D341Med (cell line): Measurements from ENCODE around the gene REL.
"Not testable (repeated sequence)": the region's sequence is repeated elsewhere in the genome, so short reads cannot be mapped to it uniquely, and the experiment has no call there.

Experiments
- DNase-seq: peaks from one replicate; pipeline ENCODE4 v3.0.0; 2012; ENCODE audit warnings: low spot score

REL gene

GRCh38 chr2:60925994-60926740, 44.8 kb downstream of the REL start:
- no peak for DNase-seq

DNA sequence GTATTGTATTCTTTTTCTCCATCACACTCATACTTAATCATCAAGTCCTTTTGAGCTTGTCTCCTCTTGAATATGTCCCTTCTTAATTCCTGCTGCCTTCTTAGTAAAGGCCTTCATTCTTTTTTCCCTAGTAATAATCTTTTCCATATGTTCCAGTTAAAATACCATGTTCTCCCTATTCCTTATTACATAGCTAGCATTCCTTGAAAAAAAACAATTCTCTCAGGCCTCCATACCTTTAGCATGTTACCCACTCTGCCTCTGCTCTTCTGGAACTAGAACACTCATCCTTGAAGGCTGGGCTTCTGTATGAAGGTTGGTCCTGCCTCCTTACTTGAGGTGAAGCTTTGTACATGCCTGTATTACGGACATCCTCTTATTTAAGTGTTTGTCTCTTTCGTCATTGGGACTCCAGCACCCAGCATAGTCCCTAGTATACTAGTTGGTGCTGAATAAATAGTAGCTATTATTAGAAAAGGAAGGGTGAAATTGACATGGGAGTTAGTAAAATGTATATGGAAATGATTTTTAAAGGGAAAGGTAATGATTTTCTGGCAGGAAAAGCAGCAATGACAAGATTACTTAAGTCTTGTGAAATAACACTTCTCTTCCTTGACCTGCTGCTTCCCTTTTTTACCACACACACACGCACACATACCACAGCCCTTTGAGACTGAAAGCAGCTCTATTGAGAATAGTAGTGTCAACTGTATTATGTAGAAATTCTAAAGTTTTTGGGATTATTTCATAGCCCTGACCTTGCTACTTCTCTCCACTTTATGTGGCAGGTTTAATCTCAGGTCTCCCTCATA, 45.6 kb downstream of the REL start:
- no peak for DNase-seq

- not testable (repeated sequence) for DNase-seq
Observed at GRCh38 chr2:60932061-60932460, 50.7 kb downstream of the REL start.

GRCh38 chr2:60932954-60933353, 51.6 kb downstream of the REL start:
- no peak for DNase-seq

GRCh38 chr2:60934165-60934722, 52.9 kb downstream of the REL start:
- no peak for DNase-seq

- no peak for DNase-seq
Observed at GRCh38 chr2:60936757-60937156, 55.4 kb downstream of the REL start.

DNA sequence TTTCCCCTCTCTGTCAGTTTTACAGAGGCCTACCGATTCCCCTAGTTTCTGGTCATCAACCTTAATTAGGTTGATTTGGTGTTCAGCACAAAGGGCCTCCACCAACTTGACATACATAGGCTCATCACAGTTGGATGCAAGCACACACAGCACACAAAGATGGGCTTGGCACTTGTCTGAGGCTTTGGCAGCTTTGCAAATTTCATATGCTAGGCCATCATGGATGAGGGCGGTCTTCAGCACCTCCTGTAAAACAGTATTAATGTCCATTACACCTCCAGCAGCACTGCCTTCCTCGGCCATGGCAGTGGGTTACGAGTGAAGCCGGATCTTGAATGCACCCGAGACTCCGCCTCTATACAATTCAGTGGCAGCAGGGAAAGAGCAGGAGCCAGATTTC, 56.9 kb downstream of the REL start:
- no peak for DNase-seq

DNA sequence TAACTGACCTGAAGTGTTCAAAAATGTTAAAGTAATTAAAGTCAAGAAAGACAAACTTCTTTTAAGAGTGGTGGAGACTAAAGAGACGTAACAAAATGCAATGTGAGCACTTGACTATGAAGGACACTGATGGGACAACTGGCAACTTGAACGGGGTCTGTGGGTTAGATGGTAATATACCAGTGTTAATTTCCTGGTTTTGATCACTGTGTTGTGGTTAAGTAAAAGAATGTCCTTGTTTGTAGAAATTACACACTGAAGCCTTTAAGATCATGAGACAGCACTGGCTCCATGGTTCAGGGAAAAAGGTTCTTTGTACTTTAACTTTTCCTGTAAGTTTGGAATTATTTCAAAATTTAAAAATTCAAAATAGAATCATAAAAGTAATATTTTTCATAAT, 58.2 kb downstream of the REL start:
- DNase-seq = no peak

GRCh38 chr2:60945341-60945740, 64.0 kb downstream of the REL start:
- no peak for DNase-seq

DNA sequence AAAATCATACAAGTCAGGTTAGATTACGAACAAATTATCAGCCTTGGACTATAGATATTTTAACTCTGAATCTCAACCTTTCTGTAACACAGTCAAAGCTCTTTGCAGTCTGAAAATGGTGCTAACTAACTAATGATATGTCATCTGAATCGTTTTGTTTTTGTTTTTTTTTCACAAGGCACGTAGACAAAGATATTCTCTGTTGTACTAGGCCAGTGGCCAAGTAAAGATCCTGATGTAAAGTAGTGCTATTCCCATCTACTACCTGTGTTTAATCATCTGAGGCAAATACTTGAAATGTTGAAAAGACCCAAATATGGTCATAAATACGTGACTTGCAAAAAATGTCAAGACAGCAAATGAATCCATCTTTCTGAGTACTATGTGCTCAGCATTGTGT, 65.7 kb downstream of the REL start:
- no peak for DNase-seq

- no peak for DNase-seq
Observed at GRCh38 chr2:60948161-60948560, 66.8 kb downstream of the REL start.

GRCh38 chr2:60948926-60949579, 67.7 kb downstream of the REL start:
- no peak for DNase-seq

DNA sequence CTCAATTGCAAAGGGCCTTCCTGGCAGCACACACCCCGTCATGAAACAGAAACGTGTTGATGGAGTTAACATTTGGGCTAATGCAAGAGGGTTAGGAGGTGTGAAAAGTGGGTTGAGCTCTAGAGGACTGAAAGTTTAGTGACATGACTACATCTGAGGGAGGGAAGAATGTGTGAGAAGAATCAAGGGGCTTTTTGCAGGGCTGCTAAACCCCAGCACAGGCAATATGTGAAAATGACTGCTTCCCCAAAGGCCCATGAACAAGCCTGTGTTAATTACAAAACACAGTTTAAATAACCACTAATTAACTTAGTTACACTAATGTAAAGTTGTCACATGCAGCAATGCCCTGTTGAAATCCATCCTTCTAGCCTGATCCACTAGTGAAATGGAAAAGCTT, 72.8 kb downstream of the REL start:
- no peak for DNase-seq

DNA sequence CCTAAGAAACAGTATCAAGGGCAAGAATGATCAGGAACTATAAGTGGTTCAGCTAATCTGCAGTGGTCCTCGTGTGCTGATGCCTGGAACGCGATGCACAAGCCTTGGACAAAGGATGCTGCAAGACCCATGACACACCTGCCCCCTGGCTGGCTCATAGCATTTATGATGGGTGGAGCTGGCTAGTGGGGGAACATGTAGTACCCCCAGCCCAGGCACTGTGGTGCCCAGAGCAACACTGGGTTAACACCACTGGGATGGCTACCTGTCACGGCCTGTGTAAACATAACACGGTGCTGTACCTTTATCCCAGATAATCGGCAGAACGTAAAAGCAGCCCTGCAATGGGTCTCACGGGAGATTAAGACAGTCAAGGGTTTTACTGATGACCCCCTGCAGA, 75.8 kb downstream of the REL start:
- no peak for DNase-seq

GRCh38 chr2:60957643-60958042, 76.3 kb downstream of the REL start:
- no peak for DNase-seq

- no peak for DNase-seq
Observed at GRCh38 chr2:60958361-60958760, 77.0 kb downstream of the REL start.

DNA sequence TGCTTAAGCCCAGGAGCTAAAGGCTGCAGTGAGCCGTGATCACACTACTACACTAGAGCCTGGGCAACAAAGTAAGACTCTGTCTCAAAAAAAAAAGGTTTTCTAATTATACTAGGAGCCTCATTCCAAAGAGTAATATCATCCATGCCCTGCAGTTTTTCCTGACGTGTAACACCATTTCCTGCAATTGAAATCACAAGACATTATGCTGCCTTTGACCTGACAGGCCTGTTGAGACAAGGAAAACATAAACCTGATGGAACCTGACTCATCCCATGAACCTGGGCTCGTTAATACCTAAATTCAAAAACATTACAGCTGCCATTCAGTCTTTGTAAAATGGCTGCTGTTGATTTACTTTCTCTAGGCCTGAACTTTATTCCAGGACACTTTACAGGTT, 77.4 kb downstream of the REL start:
- no peak for DNase-seq

- DNase-seq = no peak
Observed at GRCh38 chr2:60959501-60959900, 78.1 kb downstream of the REL start.

DNA sequence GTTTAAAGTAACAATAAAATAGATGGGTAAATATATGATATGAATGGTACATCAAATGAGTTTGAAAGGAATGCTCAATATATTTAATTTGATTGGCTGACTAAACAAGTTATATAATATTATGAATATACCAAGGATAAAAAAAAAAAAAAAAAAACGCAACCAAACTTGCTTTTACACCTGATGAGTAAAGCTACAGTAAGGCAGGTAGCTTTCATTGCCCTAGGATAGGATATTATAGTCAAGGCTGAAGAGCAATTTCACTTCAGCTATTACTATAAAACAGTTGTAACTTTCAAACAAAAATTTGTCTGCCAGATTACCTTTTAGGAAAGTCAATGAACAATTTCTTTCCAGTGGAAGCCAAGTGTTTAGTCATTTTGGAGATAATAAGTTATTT, 79.3 kb downstream of the REL start:
- no peak for DNase-seq

DNA sequence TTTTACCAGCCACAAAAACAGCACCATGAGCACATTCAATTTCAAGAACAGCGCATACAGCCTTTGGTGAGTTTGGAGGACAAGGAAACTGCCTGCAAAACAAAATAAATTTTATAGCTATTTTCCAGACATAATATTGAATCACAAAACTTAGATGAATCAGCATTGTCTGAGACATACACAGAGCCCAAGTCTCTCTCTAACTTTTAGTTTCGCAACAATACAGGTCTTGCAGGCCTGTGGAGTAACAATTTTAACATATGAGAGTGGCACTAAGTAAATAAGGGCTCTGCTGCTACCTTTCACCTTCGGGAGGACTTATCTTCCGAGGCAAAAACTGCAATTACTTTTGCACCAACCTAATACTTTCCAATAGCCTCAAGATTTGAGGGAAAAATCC, 80.1 kb downstream of the REL start:
- DNase-seq = no peak

DNA sequence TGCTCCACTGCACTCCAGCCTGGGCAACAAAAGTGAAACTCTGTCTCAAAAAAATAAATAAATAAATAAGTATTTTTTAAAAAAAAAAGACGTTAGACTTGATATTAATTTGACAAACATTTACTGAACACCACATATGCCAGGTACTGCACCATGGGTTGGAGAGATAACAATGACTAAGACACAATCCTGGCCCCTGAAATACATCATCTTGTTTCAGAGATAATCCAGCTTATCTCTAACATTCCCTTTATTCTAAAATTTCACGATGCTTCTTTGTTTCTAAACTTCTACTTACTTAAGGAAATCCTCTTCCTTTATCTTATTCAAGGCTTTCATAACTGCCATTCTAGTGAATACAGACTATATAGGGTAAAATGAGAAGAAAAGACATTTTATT, 81.2 kb downstream of the REL start:
- DNase-seq = no peak

GRCh38 chr2:60963190-60963589, 81.8 kb downstream of the REL start:
- DNase-seq = no peak
